Measurements from ENCODE around the gene MRPL17.

Gene MRPL17

GRCh38 chr11:6653097-6653496 is 30.0 kb downstream of the MRPL17 start:
- DNase-seq: no peak

- no peak for DNase-seq
Observed at GRCh38 chr11:6652182-6652581, 31.0 kb downstream of the MRPL17 start.

GRCh38 chr11:6650980-6651379 is 32.2 kb downstream of the MRPL17 start:
- no peak for DNase-seq

- DNase-seq: no peak
Observed at GRCh38 chr11:6650104-6650503, 33.0 kb downstream of the MRPL17 start.

GRCh38 chr11:6648501-6648900 is 34.6 kb downstream of the MRPL17 start:
- no peak for DNase-seq

- no peak for DNase-seq
Observed at GRCh38 chr11:6647836-6648235, 35.3 kb downstream of the MRPL17 start.

GRCh38 chr11:6646918-6647679 is 36.0 kb downstream of the MRPL17 start:
- DNase-seq: peak; percentile 66

- peak; percentile 88 for DNase-seq
Observed at GRCh38 chr11:6646576-6646917, 36.6 kb downstream of the MRPL17 start.

GRCh38 chr11:6646071-6646470 is 37.1 kb downstream of the MRPL17 start:
- peak; percentile 78 for DNase-seq

GRCh38 chr11:6642957-6643356 is 40.2 kb downstream of the MRPL17 start:
- no peak for DNase-seq

- no peak for DNase-seq
Observed at GRCh38 chr11:6640985-6641701, 42.0 kb downstream of the MRPL17 start.

- no peak for DNase-seq
Observed at GRCh38 chr11:6640036-6640984, 42.8 kb downstream of the MRPL17 start.

- DNase-seq: no peak
Observed at GRCh38 chr11:6638429-6638828, 44.7 kb downstream of the MRPL17 start.

GRCh38 chr11:6637871-6638270 is 45.3 kb downstream of the MRPL17 start:
- peak; percentile 29 for DNase-seq

GRCh38 chr11:6636480-6636879 is 46.7 kb downstream of the MRPL17 start:
- no peak for DNase-seq

GRCh38 chr11:6635082-6635932 is 47.8 kb downstream of the MRPL17 start:
- DNase-seq: no peak

GRCh38 chr11:6634534-6634933 is 48.6 kb downstream of the MRPL17 start:
- no peak for DNase-seq

GRCh38 chr11:6633422-6634408 is 49.4 kb downstream of the MRPL17 start:
- DNase-seq: no peak

GRCh38 chr11:6632116-6633073 is 50.7 kb downstream of the MRPL17 start:
- DNase-seq: no peak

GRCh38 chr11:6631361-6631890 is 51.7 kb downstream of the MRPL17 start:
- DNase-seq: no peak

All from fibroblast of upper back skin (primary cell).